Measurements from ENCODE around the gene VAMP1.

VAMP1 gene

GRCh38 chr12:6458281-6459003 lies 12.0 kb downstream of the VAMP1 start:
- no peaks in the 10 kb centered on the region for H3K79me2 ChIP-seq (ENCODE audit: insufficient read depth, low read length)
- no peak overlapping the region for H3K4me3 ChIP-seq (ENCODE audit: low read depth, low read length, poor library complexity, severe bottlenecking)
- 0 out of 2 replicates have a peak, but pooled peaks cover 3% of the 10 kb centered on the region for H3F3A ChIP-seq (ENCODE audit: insufficient read depth, low read length)
- no peaks in the 10 kb centered on the region for H3K9me3 ChIP-seq (ENCODE audit: low read length)
- no peaks in the 10 kb centered on the region for H4K20me1 ChIP-seq (ENCODE audit: insufficient read depth, low read length)
- H2AFZ ChIP-seq (ENCODE audit: low read length), result no peak overlapping the region
- peak overlapping the region; percentile 49 for H3K27ac ChIP-seq (ENCODE audit: low read depth, low read length, poor library complexity, severe bottlenecking)
- no peaks in the 10 kb centered on the region for H3K9me2 ChIP-seq (ENCODE audit: low read depth, low read length)
- H3K4me1 ChIP-seq (ENCODE audit: insufficient read depth, low read length, severe bottlenecking), result peaks cover 39% of the 10 kb centered on the region
- H3K27me3 ChIP-seq (ENCODE audit: insufficient read depth, low read length), result no peaks in the 10 kb centered on the region
- no peak overlapping the region for H3K4me2 ChIP-seq (ENCODE audit: low read length)
- TF ChIP-seq EZH2 (IDR thresholded peaks at IDR 0.05; ENCODE audit: borderline replicate concordance, low read length) (no peak), CTCF (IDR thresholded peaks at IDR 0.05; ENCODE audit: low read length) (no peak)
- no peak overlapping the region for H3K9ac ChIP-seq (ENCODE audit: low read length)
- H3K36me3 ChIP-seq (ENCODE audit: insufficient read depth, low read length), result peaks cover 85% of the 10 kb centered on the region

GRCh38 chr12:6457220-6457945 lies 13.1 kb downstream of the VAMP1 start:
- H3K27me3 ChIP-seq (ENCODE audit: insufficient read depth, low read length), result no peaks in the 10 kb centered on the region
- no peaks in the 10 kb centered on the region for H3K79me2 ChIP-seq (ENCODE audit: insufficient read depth, low read length)
- H4K20me1 ChIP-seq (ENCODE audit: insufficient read depth, low read length), result no peaks in the 10 kb centered on the region
- peaks cover 39% of the 10 kb centered on the region for H3K4me1 ChIP-seq (ENCODE audit: insufficient read depth, low read length, severe bottlenecking)
- peaks cover 84% of the 10 kb centered on the region for H3K36me3 ChIP-seq (ENCODE audit: insufficient read depth, low read length)
- H2AFZ ChIP-seq (ENCODE audit: low read length), result no peak overlapping the region
- H3K4me2 ChIP-seq (ENCODE audit: low read length), result no peak overlapping the region
- H3K27ac ChIP-seq (ENCODE audit: low read depth, low read length, poor library complexity, severe bottlenecking), result peak overlapping the region; percentile 69
- no peak for TF ChIP-seq EZH2 (IDR thresholded peaks at IDR 0.05; ENCODE audit: borderline replicate concordance, low read length)
- TF ChIP-seq CTCF (IDR thresholded peaks at IDR 0.05; ENCODE audit: low read length), result no peak
- H3K4me3 ChIP-seq (ENCODE audit: low read depth, low read length, poor library complexity, severe bottlenecking), result no peak overlapping the region
- no peaks in the 10 kb centered on the region for H3K9me3 ChIP-seq (ENCODE audit: low read length)
- no peaks in the 10 kb centered on the region for H3K9me2 ChIP-seq (ENCODE audit: low read depth, low read length)
- no peak overlapping the region for H3K9ac ChIP-seq (ENCODE audit: low read length)
- H3F3A ChIP-seq (ENCODE audit: insufficient read depth, low read length), result 0 out of 2 replicates have a peak, but pooled peaks cover 3% of the 10 kb centered on the region

GRCh38 chr12:6452944-6453630 lies 17.4 kb downstream of the VAMP1 start:
- Histone ChIP-seq H3K9me2 (ENCODE audit: low read depth, low read length) (no peaks in the 10 kb centered on the region), H3K27ac (ENCODE audit: low read depth, low read length, poor library complexity, severe bottlenecking) (peak overlapping the region; percentile 99), H2AFZ (ENCODE audit: low read length) (no peak overlapping the region), H3K4me1 (ENCODE audit: insufficient read depth, low read length, severe bottlenecking) (peaks cover 47% of the 10 kb centered on the region), H3K27me3 (ENCODE audit: insufficient read depth, low read length) (no peaks in the 10 kb centered on the region), H3K4me2 (ENCODE audit: low read length) (peak overlapping the region; percentile 68), H4K20me1 (ENCODE audit: insufficient read depth, low read length) (no peaks in the 10 kb centered on the region), H3K79me2 (ENCODE audit: insufficient read depth, low read length) (no peaks in the 10 kb centered on the region), H3F3A (ENCODE audit: insufficient read depth, low read length) (no peaks in the 10 kb centered on the region), H3K36me3 (ENCODE audit: insufficient read depth, low read length) (peaks cover 63% of the 10 kb centered on the region), H3K4me3 (ENCODE audit: low read depth, low read length, poor library complexity, severe bottlenecking) (peak overlapping the region; percentile 57), H3K9ac (ENCODE audit: low read length) (peak overlapping the region; percentile 74), H3K9me3 (ENCODE audit: low read length) (no peaks in the 10 kb centered on the region)
- TF ChIP-seq EZH2 (IDR thresholded peaks at IDR 0.05; ENCODE audit: borderline replicate concordance, low read length), result no peak
- no peak for TF ChIP-seq CTCF (IDR thresholded peaks at IDR 0.05; ENCODE audit: low read length)
